T-cell (primary cell): ENCODE data around the gene OLIG1. TPM values are rescaled to one million over a fixed set of nuclear protein-coding genes. Genes with fewer than 3 reads are reported as not detected.

Experiments
- ATAC-seq, 4 experiments: fragments of 200-7000 bp in 3 of 4; fragments of 150-1000 bp in 1 of 4; cut with Tn5 transposase; replicated peaks in 1 of 4; 1 replicate in 3 of 4; 2 replicates in 1 of 4; pipeline ENCODE4 v1.10.0; 2021; ENCODE audit warnings: moderate library complexity in 3 of 4, mild to moderate bottlenecking in 2 of 4, moderate number of reproducible peaks in 1 of 4
- CTCF ChIA-PET, 2 donors: fragments of 300-600 bp; sonication (Branson Sonifier 250); formaldehyde crosslinking; loops; one replicate each; lab custom pipeline; 2022; ENCODE audit warnings: antibody characterized with exemption in 2 of 2; lab: Charles Lee
- POLR2A ChIA-PET, 2 donors: fragments of 300-600 bp; sonication (Branson Sonifier 250); formaldehyde crosslinking; loops; one replicate each; lab custom pipeline; 2022; ENCODE audit warnings: antibody characterized with exemption in 2 of 2; lab: Charles Lee
- DNase-seq, 35 experiments: peaks; one replicate each; pipeline versions ENCODE4 v3.0.0 to v3.0.0-alpha.2; 2013 to 2023
- H3K27ac ChIP-seq: one replicate; pipeline ENCODE4 v1.5.1; 2013; ENCODE audit warnings: low read length
- H3K27me3 ChIP-seq, 2 experiments: replicated peaks in 1 of 2; 1 replicate in 1 of 2; 2 replicates in 1 of 2; pipeline versions ENCODE4 v1.6.1 to v1.7.0; 2013; ENCODE audit warnings: low read length in 1 of 2, mixed read lengths in 1 of 2; ENCODE audit not compliant: control insufficient read depth in 2 of 2, insufficient read depth in 2 of 2; ENCODE audit errors: extremely low read depth in 1 of 2
- H3K36me3 ChIP-seq, 2 donors: 1 replicate in 1 of 2; 2 replicates in 1 of 2; pipeline versions ENCODE4 v1.6.1 to v1.7.0; 2013; ENCODE audit warnings: low read length in 1 of 2; ENCODE audit not compliant: control insufficient read depth in 2 of 2, insufficient read depth in 1 of 2; ENCODE audit errors: extremely low read depth in 1 of 2
- H3K4me1 ChIP-seq, 2 experiments: 1 replicate in 1 of 2; 2 replicates in 1 of 2; pipeline versions ENCODE4 v1.6.1 to v1.7.0; 2013; ENCODE audit warnings: low read length in 2 of 2, mixed read lengths in 1 of 2; ENCODE audit not compliant: insufficient read depth in 2 of 2, control insufficient read depth in 1 of 2; ENCODE audit errors: extremely low read depth in 1 of 2
- H3K4me3 ChIP-seq, 2 donors: 1 replicate in 1 of 2; 2 replicates in 1 of 2; pipeline versions ENCODE4 v1.5.1 to v1.7.0; 2013; ENCODE audit warnings: mild to moderate bottlenecking in 2 of 2, low read length in 1 of 2, moderate library complexity in 1 of 2; ENCODE audit not compliant: control insufficient read depth in 1 of 2; ENCODE audit errors: extremely low read depth in 1 of 2
- H3K9me3 ChIP-seq: 2 replicates; pipeline ENCODE4 v1.7.0; 2013
- H3K27ac Mint-ChIP-seq, 2 donors: one replicate each; pipeline ENCODE4 v1.8.0; 2020 to 2021; ENCODE audit warnings: mild to moderate bottlenecking in 2 of 2, mixed read lengths in 2 of 2
- H3K27me3 Mint-ChIP-seq, 2 donors: one replicate each; pipeline ENCODE4 v1.8.0; 2021 to 2022; ENCODE audit warnings: mixed read lengths in 2 of 2
- H3K36me3 Mint-ChIP-seq: one replicate; pipeline ENCODE4 v1.8.0; 2021; ENCODE audit warnings: mixed read lengths
- H3K4me1 Mint-ChIP-seq, 3 donors: one replicate each; pipeline ENCODE4 v1.8.0; 2020 to 2022; ENCODE audit warnings: mixed read lengths in 3 of 3, mild to moderate bottlenecking in 1 of 3
- H3K4me3 Mint-ChIP-seq, 3 donors: one replicate each; pipeline ENCODE4 v1.8.0; 2020 to 2022; ENCODE audit warnings: mild to moderate bottlenecking in 3 of 3, mixed read lengths in 3 of 3, moderate library complexity in 3 of 3
- H3K9me3 Mint-ChIP-seq, 3 donors: one replicate each; pipeline ENCODE4 v1.8.0; 2020 to 2022; ENCODE audit warnings: mixed read lengths in 3 of 3
- WGBS: methylation state at CpG from one replicate; pipeline ENCODE4 v1.1.5; 2013; ENCODE audit warnings: missing lambda C conversion rate; ENCODE audit not compliant: insufficient coverage; 5-methylcytosine and 5-hydroxymethylcytosine counted together
- total RNA-seq, 35 experiments: library from RNA in 6 of 35; stranded (reverse) in 6 of 35; fragments of 120-200 nt in 1 of 35; gene quantifications; one replicate each; pipeline versions ENCODE4 v1.2.1 to v1.2.4 and lab custom pipeline; 2013 to 2026

The OLIG1 gene
- total RNA-seq, 5 donors from 2014 or later (not counting 1 experiment from before 2014, with no cell fraction given), result not detected

DNA sequence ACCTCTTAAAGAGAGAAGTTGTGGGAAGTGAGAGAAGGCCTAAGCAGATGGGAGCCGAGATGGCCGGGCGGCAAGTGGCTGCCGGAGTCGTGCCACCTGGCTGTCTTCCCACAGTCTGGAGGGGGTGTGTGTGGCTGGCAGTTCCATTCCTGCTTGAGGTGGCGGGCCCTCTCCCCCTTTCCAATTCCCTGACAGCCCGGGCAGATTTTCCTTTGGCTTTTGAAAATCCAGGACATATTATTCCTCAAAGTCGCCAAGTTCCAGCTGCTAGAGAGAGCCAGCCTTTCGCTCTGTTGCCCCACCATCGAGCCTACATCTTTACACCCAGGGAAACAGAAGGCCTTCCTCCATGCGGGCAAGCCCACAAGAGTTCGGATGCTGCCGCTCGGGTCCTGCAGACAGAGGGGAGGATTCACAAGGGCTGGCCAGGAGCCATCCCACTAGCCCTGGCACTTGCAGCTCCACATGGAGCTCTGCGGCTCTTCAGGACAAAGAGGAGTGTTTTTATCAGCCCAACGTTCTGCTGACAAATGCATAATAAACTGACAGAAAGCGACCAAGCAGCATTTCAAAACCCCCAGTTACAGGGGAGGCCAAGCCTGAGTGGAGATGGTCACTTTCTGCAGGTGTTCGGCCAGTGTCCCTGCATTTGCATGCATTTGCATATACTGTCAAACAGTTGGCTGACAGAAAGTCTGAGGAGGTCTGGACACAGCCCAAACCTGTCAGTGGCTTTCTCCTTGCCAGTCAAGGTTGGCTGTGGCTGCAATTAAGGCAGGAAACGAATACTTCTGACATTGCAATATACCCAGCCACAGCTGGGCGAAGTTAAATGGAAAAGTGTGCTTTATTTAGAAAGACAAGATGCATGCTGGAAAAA is 45.9 kb downstream of the OLIG1 start:
- Mint-ChIP-seq H3K9me3 (no peaks in the 10 kb centered on the region), H3K4me3 (peak overlapping the region in 1 of 3 donors; percentile 66), H3K36me3 (no peaks in the 10 kb centered on the region), H3K27ac (peak overlapping the region in 1 of 2 donors; percentile 21), H3K27me3 (peaks cover 4 to 19% of the 10 kb centered on the region in 2 donors), H3K4me1 (peaks cover 29 to 32% (median 29%) of the 10 kb centered on the region in 3 donors)
- H3K27ac ChIP-seq, result no peak overlapping the region
- ATAC-seq, result peak in 1 of 4 experiments; percentile 16
- CTCF ChIA-PET, result no interaction called here
- H3K4me1 ChIP-seq, result peaks cover 25 to 27% of the 10 kb centered on the region in 2 experiments
- no peak overlapping the region for H3K4me3 ChIP-seq
- H3K27me3 ChIP-seq, result peaks cover 0 to 15% of the 10 kb centered on the region in 2 experiments
- no peaks in the 10 kb centered on the region for H3K36me3 ChIP-seq
- peak in 1 of 35 experiments; percentile 9 for DNase-seq
- no peaks in the 10 kb centered on the region for H3K9me3 ChIP-seq
- 82% methylated on average over 14 of the region's 20 CpGs for WGBS
- POLR2A ChIA-PET, result no interaction called here

DNA sequence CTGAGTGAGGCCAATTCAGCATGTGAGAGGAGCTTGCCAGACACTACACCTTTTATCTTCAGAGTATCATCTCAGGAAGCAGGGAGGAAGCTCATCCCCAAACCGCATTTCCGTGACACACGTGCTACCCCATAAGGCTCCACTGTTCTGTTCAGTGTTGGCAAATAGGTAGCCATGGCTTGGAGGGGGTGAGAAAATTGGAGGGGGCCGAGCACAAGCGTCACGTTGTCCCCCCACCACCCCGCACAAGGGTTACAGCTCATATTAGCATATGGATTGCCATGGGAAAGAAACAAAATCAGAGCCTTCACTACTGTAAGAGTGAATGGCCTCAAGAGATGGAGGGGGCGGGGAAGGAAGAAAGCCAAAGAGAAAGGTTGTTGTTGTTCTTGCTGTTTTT is 46.7 kb downstream of the OLIG1 start:
- H3K4me3 ChIP-seq, result peak overlapping the region in 1 of 2 donors; percentile 15
- H3K27ac Mint-ChIP-seq, result peak overlapping the region in 1 of 2 donors; percentile 21
- H3K4me1 ChIP-seq, result peaks cover 25 to 27% of the 10 kb centered on the region in 2 experiments
- WGBS, result no CpG with 5 or more reads among the region's 8 CpGs
- no peaks in the 10 kb centered on the region for H3K36me3 ChIP-seq
- H3K27me3 ChIP-seq, result peaks cover 0 to 10% of the 10 kb centered on the region in 2 experiments
- H3K36me3 Mint-ChIP-seq, result no peaks in the 10 kb centered on the region
- CTCF ChIA-PET, result interaction anchor here in 1 of 2 donors (0.5 kb wide), 1 partner anchor 232 kb away, joined by 3 read pairs; no protein-coding TSS in a partner anchor
- no peaks in the 10 kb centered on the region for H3K9me3 ChIP-seq
- H3K27me3 Mint-ChIP-seq, result peaks cover 4 to 11% of the 10 kb centered on the region in 2 donors
- H3K4me3 Mint-ChIP-seq, result peak overlapping the region in 2 of 3 donors; percentile 22 to 66
- H3K27ac ChIP-seq, result no peak overlapping the region
- POLR2A ChIA-PET, result no interaction called here
- H3K9me3 Mint-ChIP-seq, result no peaks in the 10 kb centered on the region
- peaks cover 29 to 32% (median 29%) of the 10 kb centered on the region in 3 donors for H3K4me1 Mint-ChIP-seq
- ATAC-seq, result peak; percentile 57 to 81 (median 74)
- peak in 13 of 35 experiments; percentile 4 to 34 (median 10) for DNase-seq

DNA sequence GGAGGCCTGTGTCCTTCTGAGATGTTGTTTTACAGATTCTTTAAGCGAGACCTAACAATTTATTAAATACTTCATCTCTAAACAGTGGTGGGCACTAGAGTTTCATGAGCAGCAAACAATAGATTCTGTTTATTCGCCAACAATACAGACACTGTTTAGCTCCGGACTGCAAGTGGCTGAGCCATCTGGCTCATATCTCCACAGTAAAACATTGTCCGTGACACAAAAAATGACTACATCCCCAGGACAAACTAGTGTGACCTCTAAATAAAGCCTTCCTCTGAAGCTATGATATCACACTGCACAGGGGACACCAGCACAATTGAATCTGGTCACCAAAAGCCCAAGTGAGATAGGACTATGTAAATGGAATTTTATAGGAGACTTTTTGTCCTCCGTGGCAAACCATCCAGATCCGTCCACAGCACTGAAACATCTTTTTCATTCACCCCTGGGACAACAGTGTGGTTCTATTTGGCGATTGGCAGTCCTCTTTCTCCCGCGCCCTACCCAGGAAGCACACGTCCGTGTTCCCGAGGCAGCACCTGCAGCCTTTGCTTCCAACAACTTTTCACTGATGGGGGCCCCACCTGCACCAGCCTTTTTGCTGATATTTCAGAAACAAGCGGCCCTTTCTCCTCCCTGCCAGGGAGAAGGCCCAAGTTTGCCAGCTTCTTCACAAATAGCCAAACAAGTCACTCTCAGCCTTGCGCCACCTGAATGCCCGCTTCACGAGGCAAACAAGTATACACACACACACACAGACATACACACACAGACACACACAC is 47.4 kb downstream of the OLIG1 start:
- Mint-ChIP-seq H3K36me3 (no peaks in the 10 kb centered on the region), H3K4me1 (peaks cover 29 to 32% (median 29%) of the 10 kb centered on the region in 3 donors), H3K9me3 (no peaks in the 10 kb centered on the region), H3K27ac (no peak overlapping the region), H3K27me3 (peaks cover 0 to 6% of the 10 kb centered on the region in 2 donors), H3K4me3 (peak overlapping the region in 1 of 3 donors; percentile 66)
- POLR2A ChIA-PET, result no interaction called here
- ATAC-seq, result no peak
- Histone ChIP-seq H3K4me3 (no peak overlapping the region), H3K9me3 (no peaks in the 10 kb centered on the region), H3K4me1 (peaks cover 25 to 27% of the 10 kb centered on the region in 2 experiments), H3K27me3 (peaks cover 0 to 12% of the 10 kb centered on the region in 2 experiments), H3K27ac (no peak overlapping the region), H3K36me3 (no peaks in the 10 kb centered on the region)
- 98% methylated on average over 13 of the region's 16 CpGs for WGBS
- DNase-seq, result no peak
- CTCF ChIA-PET, result interaction anchor here in 1 of 2 donors (0.5 kb wide), 1 partner anchor 233 kb away, joined by 3 read pairs; no protein-coding TSS in a partner anchor

Other genes starting within 250 kb of the OLIG1 start
- not detected for gene OLIG2, start 44.2 kb upstream of the OLIG1 start, total RNA-seq
- 10 to 100 TPM; 43.7 to 80.1 (median 71.6) TPM for gene IFNAR2, start 159.8 kb downstream of the OLIG1 start, total RNA-seq
- gene IL10RB, start 196.2 kb downstream of the OLIG1 start, total RNA-seq, result 10 to 100 TPM; 19.5 to 29.6 (median 25.6) TPM